NCI-H1694 (cell line): ENCODE measurements around the gene NDUFA6.
"Not testable (repeated sequence)": the region's sequence is repeated elsewhere in the genome, so short reads cannot be mapped to it uniquely, and the experiment has no call there.

ENCODE experiments used
- DNase-seq: peaks from one replicate; lab custom pipeline; 2025; lab: John Stamatoyannopoulos, UW

Gene NDUFA6

DNA sequence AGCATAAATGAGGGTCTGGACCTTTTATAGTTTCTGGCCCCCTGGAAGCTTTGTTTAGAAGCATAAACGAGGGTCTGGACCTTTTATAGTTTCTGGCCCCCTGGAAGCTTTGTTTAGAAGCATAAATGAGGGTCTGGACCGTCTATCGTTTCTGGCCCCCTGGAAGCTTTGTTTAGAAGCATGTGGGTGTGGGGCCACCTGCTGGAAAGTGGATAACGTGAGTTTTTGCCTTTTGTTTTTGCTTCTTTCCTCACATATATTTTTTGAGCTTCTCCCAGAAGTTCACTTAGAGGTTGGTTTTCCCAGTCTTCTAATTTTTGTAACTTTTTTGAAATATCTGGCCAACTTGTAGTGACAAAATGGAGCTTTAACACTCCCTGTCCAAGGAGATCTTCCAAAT, 22.2 kb upstream of the NDUFA6 start:
- peak; percentile 28 for DNase-seq

DNA sequence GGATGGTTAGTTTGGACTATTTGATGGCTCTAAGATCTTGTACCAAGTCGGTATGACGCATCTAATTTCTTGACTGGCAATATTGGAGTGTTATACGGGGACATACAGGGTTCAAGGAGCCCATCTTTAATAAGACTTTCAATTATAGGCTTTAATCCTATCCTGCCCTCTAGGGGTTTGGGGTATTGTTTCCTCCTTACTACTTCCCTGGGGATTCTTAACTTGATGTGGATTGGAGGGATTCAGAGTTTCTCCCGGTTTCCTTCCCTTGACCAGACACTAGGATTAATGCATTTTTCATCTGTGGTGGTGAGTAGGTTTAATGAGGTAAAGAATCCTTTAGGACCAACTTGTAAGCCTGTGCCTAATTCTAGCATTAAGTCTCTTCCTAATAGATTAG, 21.2 kb upstream of the NDUFA6 start:
- no peak for DNase-seq

DNA sequence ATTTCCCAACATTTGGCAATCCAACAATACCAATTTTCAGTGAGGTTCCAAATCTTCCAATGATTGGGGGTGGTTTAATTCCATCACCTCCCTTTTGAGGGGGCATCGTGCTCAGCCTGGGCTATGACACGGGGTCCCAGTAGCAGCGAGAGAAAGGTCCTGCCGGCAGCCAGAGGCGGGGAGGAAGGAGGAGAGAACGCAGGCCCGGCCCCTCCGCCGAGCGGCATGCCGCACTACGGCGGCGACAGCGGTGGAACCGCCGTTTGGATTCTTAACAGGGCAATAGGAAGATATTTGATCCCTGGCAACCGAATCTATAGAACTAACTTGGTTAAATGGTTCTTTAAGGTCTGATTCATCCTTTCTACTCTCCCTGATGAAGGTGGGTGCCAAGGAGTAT, 18.3 kb upstream of the NDUFA6 start:
- no peak for DNase-seq

DNA sequence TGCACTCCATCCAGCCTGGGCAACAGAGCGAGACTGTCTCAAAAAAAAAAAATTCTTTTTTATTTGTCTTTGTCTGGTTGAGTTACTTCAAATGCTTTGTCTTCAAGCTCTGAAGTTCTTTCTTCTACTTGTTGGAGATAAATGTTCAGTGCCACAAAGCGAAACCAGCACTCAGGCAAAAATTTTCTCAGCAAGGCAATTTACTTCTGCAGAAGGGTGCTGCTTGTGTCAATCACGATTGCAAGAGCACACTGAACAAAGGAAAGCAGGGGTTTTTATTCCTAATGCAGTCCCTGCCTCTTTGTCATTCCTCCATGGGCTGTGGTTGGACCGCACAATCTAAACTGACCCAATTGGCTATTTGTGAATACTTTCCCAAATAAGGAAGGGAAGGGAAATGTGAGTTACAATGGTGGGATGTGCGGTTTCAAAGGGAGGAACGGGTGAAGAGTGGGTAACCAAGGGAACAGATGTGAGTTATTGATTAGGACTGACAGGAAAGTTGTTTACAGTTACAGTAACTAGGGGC, 13.8 kb upstream of the NDUFA6 start:
- not testable (repeated sequence) for DNase-seq

DNA sequence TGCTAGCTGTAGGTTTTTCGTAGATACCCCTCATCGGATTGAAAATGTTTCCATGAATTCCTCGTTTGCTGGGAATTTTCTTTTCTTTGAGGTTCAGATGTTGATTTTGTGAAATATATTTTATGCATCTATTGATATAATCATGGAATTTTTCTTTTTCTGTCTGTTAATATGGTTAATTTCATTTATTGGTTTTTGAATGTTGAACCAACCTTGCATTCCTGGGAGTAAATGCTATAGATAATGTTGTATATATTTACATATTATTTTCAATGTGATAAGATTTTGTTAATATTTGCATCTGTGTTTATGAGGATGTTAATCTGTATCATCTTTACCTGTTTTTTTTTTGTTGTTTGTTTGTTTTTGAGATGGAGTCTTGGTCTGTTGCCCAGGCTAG, 10.6 kb upstream of the NDUFA6 start:
- DNase-seq: no peak

DNA sequence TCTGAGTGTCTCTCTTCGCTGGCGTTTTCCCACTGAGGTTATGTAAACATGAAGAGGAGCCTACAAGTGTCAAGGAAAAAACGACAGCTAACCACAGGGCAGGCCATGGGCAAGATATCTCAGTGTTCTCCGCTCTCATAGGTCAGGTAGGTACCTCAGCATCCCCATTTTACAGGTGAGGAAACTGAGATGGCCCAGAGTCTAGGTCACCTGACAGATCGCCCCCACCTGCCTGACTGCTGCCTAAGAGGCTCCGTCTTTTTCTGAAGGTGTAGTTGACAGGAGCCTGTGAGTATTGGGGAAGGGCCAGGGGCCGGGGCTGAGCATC, 847 bp upstream of the NDUFA6 start:
- DNase-seq: no peak

DNA sequence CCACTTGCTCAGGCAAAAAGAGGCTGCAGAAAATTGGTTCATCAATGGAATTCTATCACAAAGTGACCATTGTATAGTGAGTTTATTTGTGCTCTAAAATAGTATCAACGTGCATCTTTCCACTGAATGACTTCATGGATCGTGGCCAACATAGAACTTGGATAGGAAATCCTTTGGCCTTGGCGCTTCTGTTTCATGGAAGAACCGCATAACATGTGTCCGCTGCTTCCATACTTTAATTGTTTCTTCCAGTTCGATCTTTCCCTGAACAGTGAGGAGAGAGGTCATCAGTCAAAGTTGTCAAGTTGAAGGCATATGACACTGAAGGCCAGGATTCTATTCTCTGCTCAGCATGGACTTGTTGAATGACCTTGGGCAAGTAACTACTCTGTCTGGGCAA, 4.5 kb downstream of the NDUFA6 start:
- no peak for DNase-seq

DNA sequence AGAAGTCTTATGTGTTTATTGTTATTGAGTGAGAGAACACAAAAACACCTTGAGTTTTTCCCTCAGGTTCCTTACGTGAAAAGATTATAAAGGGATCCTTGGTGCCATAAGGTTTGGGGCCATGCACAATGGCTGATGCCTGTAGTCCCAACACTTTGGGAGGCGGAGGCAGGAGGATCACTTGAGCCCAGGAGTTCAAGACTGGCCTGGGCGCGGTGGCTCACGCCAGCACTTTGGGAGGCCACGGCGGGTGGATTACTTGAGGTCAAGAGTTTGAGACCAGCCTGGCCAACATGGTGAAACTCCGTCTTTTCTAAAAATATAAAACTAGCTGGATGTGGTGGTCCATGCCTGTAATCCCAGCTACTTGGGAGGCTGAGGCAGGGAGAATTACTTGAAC, 5.7 kb downstream of the NDUFA6 start:
- DNase-seq: no peak

DNA sequence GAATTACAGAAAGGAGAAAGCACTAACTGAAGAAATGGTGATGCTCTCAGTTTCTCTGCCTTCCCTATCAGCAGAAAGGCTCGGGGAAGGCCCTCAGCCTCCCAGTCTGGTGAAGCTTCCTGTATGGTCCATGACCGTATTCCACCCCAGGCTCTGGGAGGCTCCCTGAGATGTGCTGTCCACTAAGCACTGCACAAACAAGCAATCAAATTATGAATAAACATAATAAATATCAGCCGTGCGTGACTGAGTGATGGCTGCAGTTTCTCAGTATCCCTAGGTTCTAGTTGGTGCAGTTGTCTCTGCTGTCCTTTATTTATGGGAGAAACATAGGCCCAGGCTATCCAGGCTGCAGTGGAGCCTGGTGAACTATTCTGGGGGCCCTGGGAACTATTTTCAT, 7.5 kb downstream of the NDUFA6 start:
- no peak for DNase-seq

DNA sequence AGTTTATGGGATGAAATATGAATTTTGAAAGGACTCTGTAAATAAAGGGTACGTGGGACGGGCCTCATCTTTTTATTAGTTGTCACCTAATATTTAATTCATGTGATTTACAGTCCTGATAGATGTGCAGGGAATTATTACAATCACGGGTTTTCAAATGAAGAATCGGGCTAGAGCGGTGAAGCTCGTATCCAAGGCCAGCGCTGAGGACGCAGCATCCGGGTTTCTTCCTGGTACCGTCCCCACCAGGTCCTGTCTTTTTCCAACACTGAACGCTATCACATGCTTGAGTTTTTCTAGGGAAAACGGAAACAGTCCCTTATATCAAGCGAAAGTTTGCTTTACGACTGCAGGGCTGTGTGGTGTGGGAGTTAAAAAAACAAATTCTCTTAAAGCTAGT, 10.3 kb downstream of the NDUFA6 start:
- DNase-seq: peak; percentile 32

DNA sequence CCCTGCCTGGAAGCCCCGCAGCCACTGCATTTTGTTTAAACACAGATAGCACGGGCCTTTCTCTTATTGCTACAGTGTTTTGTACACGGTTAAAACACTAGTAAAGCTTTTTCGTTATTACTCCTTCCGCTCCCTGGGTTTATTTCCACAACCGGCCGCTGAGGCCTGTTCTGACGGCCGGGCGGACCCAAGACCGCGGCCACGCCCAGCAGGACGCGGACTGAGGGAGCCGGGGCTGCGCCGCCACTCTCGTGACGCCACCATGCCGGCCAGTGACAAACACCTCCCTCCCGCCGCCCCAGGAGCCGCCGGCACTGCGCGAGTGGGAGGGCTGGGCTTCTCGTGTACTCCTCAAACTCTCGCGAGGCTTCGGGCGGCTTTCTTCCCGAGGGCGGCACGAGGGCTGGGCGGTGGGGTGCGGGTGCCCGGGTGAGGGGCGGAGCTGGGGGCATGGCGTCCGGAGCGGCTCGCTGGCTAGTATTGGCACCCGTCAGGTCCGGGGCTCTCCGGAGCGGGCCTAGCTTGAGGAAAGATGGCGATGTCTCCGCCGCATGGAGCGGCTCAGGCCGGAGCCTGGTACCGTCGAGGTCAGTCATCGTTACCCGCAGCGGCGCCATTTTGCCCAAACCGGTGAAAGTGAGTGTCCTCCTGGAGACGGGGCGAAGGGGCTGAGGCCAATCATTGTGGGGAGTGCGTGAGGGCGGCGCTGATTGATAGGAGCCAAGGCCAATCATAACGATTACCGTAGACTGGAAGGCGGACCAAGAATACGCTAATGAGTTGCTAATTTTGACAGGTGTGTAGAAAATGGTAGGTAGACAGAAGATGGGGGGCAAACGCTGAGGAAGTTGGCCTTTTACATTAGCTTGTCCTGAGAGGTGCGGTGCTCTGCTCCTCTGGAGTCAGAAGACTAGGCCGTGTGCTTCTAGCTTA, 11.0 kb downstream of the NDUFA6 start, which contains the start of gene SMDT1:
Gene SMDT1, plus strand, starts transcription at position 382 of the 933 bp plus-strand sequence. Its CDS starts 69 bp downstream, at position 451.
- peak; percentile 99 for DNase-seq

DNA sequence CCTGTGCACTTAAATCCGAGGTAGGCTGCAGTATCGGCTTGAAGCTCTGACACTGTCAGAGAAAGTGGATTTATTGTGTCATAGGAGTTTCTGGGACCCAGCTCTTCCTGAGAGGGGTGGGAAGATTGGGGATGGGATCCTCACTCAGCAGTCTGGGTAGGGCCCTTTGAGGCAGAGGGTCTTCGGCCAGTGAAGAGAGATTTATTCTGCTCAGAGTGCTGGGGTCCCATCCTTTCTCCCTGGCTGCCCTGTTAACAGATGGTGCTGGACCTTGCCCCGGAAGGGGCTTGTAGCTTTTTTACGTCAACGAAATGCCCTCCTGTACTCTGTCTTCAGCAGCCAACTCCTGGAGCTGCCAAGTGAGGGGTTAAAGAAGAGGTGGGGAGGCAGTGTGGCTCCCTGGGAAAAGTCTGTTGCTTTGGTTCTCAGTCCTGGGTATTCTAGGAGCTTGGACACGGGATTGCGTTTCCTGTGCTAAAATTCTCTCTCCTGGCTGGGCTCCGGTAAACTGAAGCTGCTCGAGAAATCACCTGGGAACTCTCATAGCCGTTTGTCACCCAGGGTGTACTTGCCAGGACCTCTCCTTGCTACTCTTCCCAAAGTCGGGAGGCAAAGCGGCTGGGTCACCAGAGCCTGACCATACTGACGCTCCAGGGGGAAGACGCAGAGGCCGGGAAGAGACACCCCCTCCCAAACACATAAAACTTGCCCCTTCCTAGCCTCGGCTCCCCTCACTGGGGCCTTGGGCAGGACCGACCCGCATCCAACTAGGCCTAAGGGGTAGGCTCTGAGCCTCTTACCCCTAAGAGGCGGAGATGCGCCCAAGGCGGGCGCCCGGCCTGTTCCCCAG, 11.9 kb downstream of the NDUFA6 start:
- DNase-seq: no peak

DNA sequence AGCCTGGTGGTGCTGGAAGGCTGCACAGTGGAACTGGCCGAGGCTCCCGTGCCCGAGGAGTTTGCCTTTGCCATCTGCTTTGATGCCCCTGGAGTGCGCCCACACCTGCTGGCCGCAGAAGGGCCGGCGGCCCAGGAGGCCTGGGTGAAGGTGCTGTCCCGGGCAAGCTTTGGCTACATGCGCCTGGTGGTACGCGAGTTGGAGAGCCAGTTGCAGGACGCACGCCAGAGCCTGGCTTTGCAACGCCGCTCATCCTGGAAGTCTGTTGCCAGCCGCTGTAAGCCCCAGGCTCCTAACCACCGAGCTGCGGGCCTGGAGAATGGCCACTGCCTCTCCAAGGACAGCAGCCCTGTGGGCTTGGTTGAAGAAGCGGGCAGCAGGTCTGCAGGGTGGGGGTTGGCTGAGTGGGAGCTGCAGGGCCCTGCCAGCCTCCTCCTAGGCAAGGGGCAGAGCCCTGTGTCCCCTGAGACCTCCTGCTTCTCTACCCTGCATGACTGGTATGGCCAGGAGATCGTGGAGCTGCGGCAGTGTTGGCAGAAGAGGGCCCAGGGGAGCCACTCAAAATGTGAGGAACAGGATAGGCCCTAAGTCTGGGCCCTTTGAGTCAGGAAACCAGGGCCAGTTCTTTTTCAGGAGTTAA, 13.0 kb downstream of the NDUFA6 start:
- no peak for DNase-seq

DNA sequence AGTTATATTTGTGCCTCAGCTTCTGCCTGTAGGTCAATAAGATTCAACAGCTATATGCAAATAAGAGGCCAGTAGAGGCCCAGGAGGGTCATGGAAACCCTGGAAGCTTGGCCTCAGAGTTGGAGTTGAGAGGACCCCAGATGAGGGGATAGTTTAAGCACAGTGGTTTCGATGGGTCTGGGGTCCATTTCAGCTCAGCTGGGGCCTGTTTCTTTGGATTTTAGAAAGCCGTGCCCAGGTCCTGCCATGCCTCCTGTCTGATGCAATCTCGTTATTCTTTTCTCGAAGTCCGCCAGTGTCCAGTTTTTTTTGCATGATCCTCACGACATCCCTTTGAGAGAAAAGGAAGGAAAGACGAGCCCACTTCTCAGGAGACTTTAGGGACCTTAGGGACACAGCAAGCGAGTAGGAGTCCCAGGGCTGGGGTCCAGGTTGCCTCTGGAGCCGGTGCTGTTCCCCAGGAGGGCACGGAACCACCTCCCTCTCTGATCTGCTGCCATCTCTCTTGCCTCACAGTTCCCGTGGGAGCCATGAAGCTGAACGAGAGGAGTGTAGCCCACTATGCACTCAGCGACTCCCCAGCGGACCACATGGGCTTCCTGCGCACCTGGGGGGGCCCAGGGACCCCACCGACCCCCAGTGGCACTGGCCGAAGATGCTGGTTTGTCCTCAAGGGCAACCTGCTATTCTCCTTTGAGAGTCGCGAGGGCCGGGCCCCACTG, 13.6 kb downstream of the NDUFA6 start:
- DNase-seq: no peak

DNA sequence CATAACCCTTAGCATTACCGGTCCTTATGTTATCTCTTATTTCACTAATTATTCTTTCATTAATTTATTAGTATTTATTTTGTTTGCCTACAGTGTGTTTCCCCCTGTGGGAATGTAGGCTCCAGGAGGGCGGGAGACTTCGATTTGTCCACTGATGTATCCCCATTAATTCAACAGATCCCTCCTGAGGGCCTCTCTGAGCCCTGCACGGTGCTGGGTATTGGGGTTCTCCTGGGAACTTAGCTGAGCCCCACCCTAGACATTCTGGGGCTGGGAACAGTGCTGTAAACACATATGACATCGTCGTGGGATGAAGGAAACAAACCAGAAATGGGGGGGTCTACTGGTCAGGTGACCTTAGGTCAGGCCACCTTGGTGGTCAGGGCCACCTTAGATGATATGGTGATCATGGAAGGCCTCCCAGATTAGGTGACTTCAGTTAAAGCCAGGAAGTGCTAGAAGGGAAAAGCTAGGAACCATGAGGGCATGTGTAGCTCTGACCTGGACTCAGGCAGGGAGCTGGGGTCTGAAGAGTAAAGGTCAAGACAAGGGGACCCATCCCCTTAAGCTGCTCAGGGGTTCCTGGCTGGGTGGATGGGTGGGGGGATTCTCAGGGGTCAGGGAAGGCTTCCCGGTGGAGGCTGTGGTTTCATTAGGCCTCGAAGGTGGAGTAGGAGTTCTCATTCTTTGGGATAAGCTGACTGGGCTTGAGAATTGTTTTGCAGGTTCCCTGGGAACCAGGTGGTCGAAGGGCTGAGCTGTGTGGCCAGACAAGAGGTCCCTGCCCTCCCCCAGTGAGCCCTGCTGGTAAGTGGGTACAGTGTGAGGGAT, 15.5 kb downstream of the NDUFA6 start:
- no peak for DNase-seq

DNA sequence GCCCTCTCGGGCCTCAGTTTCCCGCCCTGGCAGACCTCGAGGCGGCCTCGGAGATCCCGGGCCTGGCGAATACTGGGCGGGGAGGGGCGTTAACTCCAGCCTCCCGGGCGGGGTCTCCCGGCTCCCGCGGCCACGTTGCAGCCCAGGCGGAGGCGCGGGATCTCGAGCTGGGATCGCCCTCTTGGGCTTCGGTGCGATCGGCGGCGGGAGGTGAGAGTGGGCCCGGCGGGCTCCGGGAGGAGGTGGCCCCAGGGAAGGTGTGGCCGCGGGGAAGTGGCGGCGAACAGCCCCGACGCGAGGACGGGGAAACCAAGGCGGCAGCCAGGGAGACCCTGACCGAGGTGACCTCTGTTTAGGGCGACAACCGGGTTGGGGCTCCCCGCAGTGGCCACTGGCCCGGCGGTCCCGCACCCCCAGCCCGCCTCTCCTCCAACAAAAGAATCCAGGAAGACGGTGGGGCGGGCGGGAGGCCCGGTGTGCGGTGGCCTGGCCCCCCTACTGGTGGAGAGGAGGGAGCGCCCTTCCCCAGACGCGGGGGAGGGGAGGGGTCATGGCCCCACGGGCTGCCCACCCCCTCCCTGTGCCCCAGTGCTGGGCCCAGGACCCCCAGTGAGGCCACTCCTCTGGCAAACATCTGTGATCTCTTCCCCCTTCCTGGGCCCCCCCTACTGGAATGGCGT, 16.3 kb downstream of the NDUFA6 start, which contains the start of gene PHETA2:
Gene PHETA2, plus strand, starts transcription at position 117 of the 680 bp plus-strand sequence. CDS start 3,046 bp downstream, outside the sequence.
- no peak for DNase-seq

DNA sequence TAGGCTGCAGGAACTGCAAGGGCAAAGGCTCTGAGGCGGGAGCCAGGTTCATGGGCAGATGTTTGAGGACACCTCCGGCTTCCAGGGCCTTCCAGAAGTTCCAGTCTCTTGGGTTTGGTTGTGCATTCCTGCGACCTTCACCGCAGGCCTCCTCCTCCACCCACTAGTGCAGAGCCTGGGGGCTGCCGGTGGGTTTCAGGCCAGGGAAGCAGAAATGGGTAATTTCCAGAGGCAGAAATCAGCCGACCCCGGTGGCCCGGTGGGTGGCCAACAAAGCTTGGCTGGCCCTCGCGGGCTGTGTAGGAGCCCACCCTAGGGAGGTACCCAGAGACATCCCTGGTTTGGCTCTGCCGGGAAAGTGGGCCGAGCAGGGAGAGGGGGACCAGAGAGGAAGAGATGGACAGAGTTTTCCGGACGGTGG, 16.9 kb downstream of the NDUFA6 start:
- DNase-seq: no peak

DNA sequence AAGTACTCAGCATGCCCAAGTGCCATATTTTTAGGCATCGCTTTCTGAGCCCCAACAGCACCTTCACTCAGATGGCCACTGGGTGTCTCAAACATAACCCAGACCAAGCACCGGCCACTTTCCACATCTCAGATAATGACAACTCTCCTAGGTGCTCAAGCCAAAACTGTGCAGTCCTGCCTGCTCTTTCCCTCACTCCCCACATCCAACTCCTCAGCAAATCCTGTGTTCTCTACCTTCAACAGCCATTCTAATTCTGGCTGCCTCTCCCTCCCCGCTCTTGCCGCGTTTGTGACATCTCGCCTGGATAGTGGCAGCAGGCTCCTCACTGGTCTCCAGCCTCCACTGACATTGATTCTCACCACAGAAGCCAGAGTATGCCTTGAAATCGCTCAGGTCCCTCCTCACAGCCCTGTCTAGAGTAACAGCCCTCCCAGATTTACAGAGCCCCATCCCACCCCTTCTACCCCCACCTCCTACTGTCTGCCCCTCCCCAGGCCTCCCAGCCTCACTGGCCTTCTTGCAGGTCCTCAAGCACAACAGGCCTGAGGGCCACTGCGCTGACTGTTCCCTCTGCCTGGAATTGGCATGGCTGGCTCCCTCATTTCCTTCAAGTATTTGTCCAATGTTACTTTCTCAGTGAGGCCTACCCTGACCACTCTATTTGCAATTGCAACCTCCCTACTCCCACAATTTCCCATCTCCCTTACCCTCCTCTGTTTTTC, 17.8 kb downstream of the NDUFA6 start:
- DNase-seq: no peak

DNA sequence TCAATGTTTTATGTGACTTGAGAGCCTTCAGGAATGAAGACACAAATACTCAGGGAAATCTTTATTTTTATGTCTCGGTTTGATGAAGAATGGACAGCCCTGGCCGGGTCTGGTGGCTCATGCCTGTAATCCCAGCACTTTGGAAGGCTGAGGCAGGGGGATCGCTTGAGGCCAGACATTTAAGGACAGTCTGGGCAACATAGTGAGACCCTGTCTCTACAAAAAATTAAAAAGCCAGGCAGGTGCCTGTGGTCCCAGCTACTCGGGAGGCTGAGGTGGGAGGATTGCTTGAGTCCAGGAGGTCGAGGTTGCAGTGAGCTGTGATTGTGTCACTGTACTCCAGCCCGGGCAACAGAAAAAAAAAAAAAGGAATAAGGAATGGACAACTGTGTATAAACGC, 19.1 kb downstream of the NDUFA6 start:
- not testable (repeated sequence) for DNase-seq
